ENCODE data around the gene OAT. TPM values are rescaled to one million over a fixed set of nuclear protein-coding genes. Genes with fewer than 3 reads are reported as not detected.

OAT gene
- total RNA-seq, 6 experiments from 2014 or later: 126 to 158 (median 137) TPM

- H3K9me3 Mint-ChIP-seq: peaks cover 5% of the 10 kb centered on the region; the same call in 1 of the 2 replicates
- peaks cover 9% of the 10 kb centered on the region for H3K27me3 Mint-ChIP-seq (ENCODE audit: insufficient read depth)
- H3K27ac Mint-ChIP-seq: no peak overlapping the region
- H3K36me3 Mint-ChIP-seq (ENCODE audit: low read depth): no peaks in the 10 kb centered on the region
- no peak for TF ChIP-seq CTCF (IDR thresholded peaks at IDR 0.05)
- no peak for DNase-seq
- H3K4me3 Mint-ChIP-seq: no peak overlapping the region
- peaks cover 19% of the 10 kb centered on the region for H3K4me1 Mint-ChIP-seq (ENCODE audit: low read depth)
Observed at GRCh38 chr10:124356701-124357560, 61.8 kb downstream of the OAT start.

GRCh38 chr10:124354411-124355382 is 64.0 kb downstream of the OAT start:
- H3K4me1 Mint-ChIP-seq (ENCODE audit: low read depth): peaks cover 19% of the 10 kb centered on the region
- peak overlapping the region; percentile 91 for H3K4me3 Mint-ChIP-seq
- DNase-seq: peak; percentile 56
- H3K9me3 Mint-ChIP-seq: no peaks in the 10 kb centered on the region; the same call in 1 of the 2 replicates
- no peak; the same call in 1 of the 2 replicates for TF ChIP-seq CTCF (IDR thresholded peaks at IDR 0.05)
- peak overlapping the region; percentile 86 for H3K27ac Mint-ChIP-seq
- peaks cover 14% of the 10 kb centered on the region for H3K27me3 Mint-ChIP-seq (ENCODE audit: insufficient read depth)
- H3K36me3 Mint-ChIP-seq (ENCODE audit: low read depth): no peaks in the 10 kb centered on the region

- no peak for TF ChIP-seq CTCF (IDR thresholded peaks at IDR 0.05)
- peaks cover 19% of the 10 kb centered on the region for H3K4me1 Mint-ChIP-seq (ENCODE audit: low read depth)
- H3K36me3 Mint-ChIP-seq (ENCODE audit: low read depth): no peaks in the 10 kb centered on the region
- DNase-seq: no peak
- H3K4me3 Mint-ChIP-seq: no peak overlapping the region; the same call in 1 of the 2 replicates
- H3K27ac Mint-ChIP-seq: no peak overlapping the region
- peaks cover 17% of the 10 kb centered on the region for H3K27me3 Mint-ChIP-seq (ENCODE audit: insufficient read depth)
- H3K9me3 Mint-ChIP-seq: no peaks in the 10 kb centered on the region
Observed at GRCh38 chr10:124353896-124354295, 64.8 kb downstream of the OAT start.

GRCh38 chr10:124353091-124353815 is 65.5 kb downstream of the OAT start:
- no peak overlapping the region for H3K27ac Mint-ChIP-seq
- no peaks in the 10 kb centered on the region for H3K9me3 Mint-ChIP-seq

More at GRCh38 chr10:124353091-124353815, 65.5 kb downstream of the OAT start:
- Mint-ChIP-seq H3K27me3 (ENCODE audit: insufficient read depth) (peaks cover 17% of the 10 kb centered on the region), H3K4me3 (no peak overlapping the region), H3K4me1 (ENCODE audit: low read depth) (peaks cover 19% of the 10 kb centered on the region), H3K36me3 (ENCODE audit: low read depth) (no peaks in the 10 kb centered on the region)
- no peak for DNase-seq
- no peak for TF ChIP-seq CTCF (IDR thresholded peaks at IDR 0.05)

All from HFFc6 (cell line).